Activated B cell treated with CpG ODN at 0.5 μM for 24 hours (primary cell): Measurements from ENCODE around the gene APMAP. TPM values are rescaled to one million over a fixed set of nuclear protein-coding genes. Genes with fewer than 3 reads are reported as not detected.

Experiments used
- ATAC-seq: fragments of 200-7000 bp; cut with Tn5 transposase; one replicate; pipeline ENCODE4 v1.10.0; 2021; ENCODE audit warnings: low read depth, mild to moderate bottlenecking, moderate library complexity
- CTCF ChIA-PET: fragments of 350-600 bp; sonication (Branson Sonifier 250); formaldehyde crosslinking; loops from one replicate; lab custom pipeline; 2021; ENCODE audit warnings: antibody characterized with exemption; lab: Charles Lee
- POLR2A ChIA-PET: fragments of 350-600 bp; sonication (Branson Sonifier 250); formaldehyde crosslinking; loops from one replicate; lab custom pipeline; 2021; ENCODE audit warnings: antibody characterized with exemption; lab: Charles Lee
- DNase-seq: peaks from one replicate; pipeline ENCODE4 v3.0.0; 2022
- H3K27ac Mint-ChIP-seq: one replicate; pipeline ENCODE4 v1.8.0; 2020; ENCODE audit warnings: mixed read lengths
- H3K27me3 Mint-ChIP-seq: one replicate; pipeline ENCODE4 v1.8.0; 2021; ENCODE audit warnings: mixed read lengths
- H3K36me3 Mint-ChIP-seq: one replicate; pipeline ENCODE4 v1.8.0; 2021; ENCODE audit warnings: low read depth, mixed read lengths
- H3K4me1 Mint-ChIP-seq: one replicate; pipeline ENCODE4 v1.8.0; 2021; ENCODE audit warnings: mixed read lengths
- H3K4me3 Mint-ChIP-seq: one replicate; pipeline ENCODE4 v1.8.0; 2020; ENCODE audit warnings: mild to moderate bottlenecking, mixed read lengths
- H3K9me3 Mint-ChIP-seq: one replicate; pipeline ENCODE4 v1.8.0; 2020; ENCODE audit warnings: mixed read lengths
- CTCF ChIP-seq: fragments of 200-600 bp; IDR thresholded peaks from one replicate; pipeline ENCODE4 v1.8.0; 2022; ENCODE audit warnings: antibody characterized with exemption, mild to moderate bottlenecking
- intact Hi-C: fragments of 100-400 bp; cut with micrococcal nuclease; formaldehyde crosslinking; loops from one replicate; pipeline ENCODE4 v1.15.1; 2024
- total RNA-seq: library from RNA; stranded (reverse); gene quantifications from 2 replicates; pipeline ENCODE4 v1.2.3, GENCODE V29; 2022

The APMAP gene
- total RNA-seq, 1 donor from 2014 or later, result 22.3 TPM

- DNase-seq, result no peak
- Mint-ChIP-seq H3K9me3 (no peaks in the 10 kb centered on the region), H3K4me1 (peaks cover 29% of the 10 kb centered on the region), H3K27me3 (no peaks in the 10 kb centered on the region), H3K36me3 (peaks cover 32% of the 10 kb centered on the region), H3K27ac (no peak overlapping the region), H3K4me3 (no peak overlapping the region)
- intact Hi-C loops, result no loop called here
- ATAC-seq, result no peak
- ChIA-PET POLR2A (interaction anchor here (1.2 kb wide), 1 partner anchor 70 kb away, joined by 3 read pairs; the partner anchor contains the start of gene ACSS1), CTCF (no interaction called here)
- no peak for TF ChIP-seq CTCF
These were observed 4.4 kb downstream of the APMAP start for GRCh38 chr20:24987873-24988835.

- H3K27ac Mint-ChIP-seq, result no peak overlapping the region
- peaks cover 24% of the 10 kb centered on the region for H3K4me1 Mint-ChIP-seq
- CTCF ChIA-PET, result no interaction called here
- no peak for TF ChIP-seq CTCF
- no peaks in the 10 kb centered on the region for H3K27me3 Mint-ChIP-seq
- intact Hi-C loops, result no loop called here
- ATAC-seq, result no peak
- DNase-seq, result no peak
- no peaks in the 10 kb centered on the region for H3K9me3 Mint-ChIP-seq
- H3K36me3 Mint-ChIP-seq, result peaks cover 35% of the 10 kb centered on the region
- POLR2A ChIA-PET, result no interaction called here
- H3K4me3 Mint-ChIP-seq, result no peak overlapping the region
These were observed 5.3 kb downstream of the APMAP start for GRCh38 chr20:24987244-24987643.

DNA sequence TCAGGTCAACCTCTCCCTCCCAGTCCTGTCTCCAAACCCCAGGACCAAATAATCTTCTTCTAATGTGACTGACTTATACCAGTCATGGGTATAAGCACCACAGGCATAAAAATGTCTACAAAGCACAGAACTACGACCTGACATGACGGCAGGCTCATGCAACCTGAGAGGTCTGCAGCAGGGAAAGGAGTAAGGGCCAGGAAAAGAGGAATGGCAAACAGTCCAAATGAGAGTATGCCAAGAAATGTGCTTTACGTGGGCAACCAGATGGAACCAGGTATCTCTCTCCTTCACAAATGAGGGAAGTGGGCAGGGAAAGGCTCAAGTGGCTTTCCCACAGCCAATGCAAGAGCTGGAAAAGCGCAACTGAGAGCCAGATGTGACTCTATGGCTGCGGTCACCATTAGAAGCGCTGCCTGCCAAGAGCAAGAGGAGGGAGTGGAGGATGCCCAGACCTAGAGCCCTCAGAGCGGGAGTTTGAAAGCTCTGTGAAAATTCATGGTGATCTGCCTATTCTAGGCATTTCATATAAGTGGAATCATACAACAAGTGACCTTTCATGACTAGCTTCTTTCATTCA, 6.0 kb downstream of the APMAP start:
- POLR2A ChIA-PET, result no interaction called here
- H3K9me3 Mint-ChIP-seq, result no peaks in the 10 kb centered on the region
- intact Hi-C loops, result no loop called here
- H3K4me3 Mint-ChIP-seq, result no peak overlapping the region
- no peak overlapping the region for H3K27ac Mint-ChIP-seq
- no peaks in the 10 kb centered on the region for H3K27me3 Mint-ChIP-seq
- CTCF ChIA-PET, result no interaction called here
- ATAC-seq (no peak), DNase-seq (no peak)
- H3K4me1 Mint-ChIP-seq, result peaks cover 17% of the 10 kb centered on the region
- peaks cover 35% of the 10 kb centered on the region for H3K36me3 Mint-ChIP-seq
- TF ChIP-seq CTCF, result no peak

GRCh38 chr20:24985802-24986201, 6.7 kb downstream of the APMAP start:
- Mint-ChIP-seq H3K27ac (no peak overlapping the region), H3K9me3 (no peaks in the 10 kb centered on the region), H3K4me3 (no peak overlapping the region), H3K36me3 (peaks cover 42% of the 10 kb centered on the region), H3K27me3 (no peaks in the 10 kb centered on the region), H3K4me1 (peaks cover 11% of the 10 kb centered on the region)
- ChIA-PET POLR2A (no interaction called here), CTCF (no interaction called here)
- ATAC-seq (no peak), DNase-seq (no peak)
- no peak for TF ChIP-seq CTCF
- intact Hi-C loops, result no loop called here

DNA sequence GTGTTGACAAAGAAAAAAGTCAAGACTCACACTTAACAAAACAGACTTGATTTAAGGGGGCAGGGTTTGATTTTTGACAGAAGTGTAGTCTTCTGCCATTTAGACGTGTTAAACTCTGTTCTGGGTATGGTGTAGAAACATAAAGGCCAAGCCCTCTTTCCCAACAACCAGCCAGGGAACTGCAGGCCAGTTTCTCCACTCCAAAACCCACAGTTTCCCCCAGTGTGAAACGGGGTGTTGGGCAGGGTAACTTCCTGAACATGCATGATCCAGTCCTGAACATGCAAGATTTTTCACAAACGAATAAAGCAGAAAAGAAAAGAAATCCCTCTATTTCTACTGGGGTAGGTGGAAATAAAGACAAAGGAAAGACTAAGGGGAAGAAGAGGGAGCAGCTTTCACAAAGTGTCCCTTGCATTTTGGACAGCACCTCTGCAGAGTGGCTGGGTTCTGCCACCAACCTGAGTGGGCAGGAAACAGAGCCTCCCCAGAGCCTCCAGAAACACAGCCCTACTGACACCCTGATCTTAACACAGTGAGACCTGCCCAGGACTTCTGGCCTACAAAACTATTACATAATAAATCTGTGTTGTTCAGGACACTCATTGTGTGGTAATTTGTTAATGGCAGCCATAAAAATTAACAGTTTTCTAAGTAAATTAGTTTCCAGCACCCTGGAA, 7.5 kb downstream of the APMAP start:
- Mint-ChIP-seq H3K4me3 (no peak overlapping the region), H3K36me3 (peaks cover 49% of the 10 kb centered on the region), H3K27ac (no peak overlapping the region), H3K9me3 (no peaks in the 10 kb centered on the region), H3K27me3 (no peaks in the 10 kb centered on the region), H3K4me1 (peaks cover 11% of the 10 kb centered on the region)
- intact Hi-C loops, result no loop called here
- ChIA-PET CTCF (no interaction called here), POLR2A (no interaction called here)
- DNase-seq (no peak), ATAC-seq (no peak)
- TF ChIP-seq CTCF, result no peak
